HepG2 (cell line): ENCODE data around the gene BRD2. TPM values are rescaled to one million over a fixed set of nuclear protein-coding genes. Genes with fewer than 3 reads are reported as not detected.

Source experiments
- CENPT ChIP-seq: sonication (generic); formaldehyde crosslinking; IDR thresholded peaks from 2 replicates; pipeline ENCODE4 v1.8.0; 2022; ENCODE audit warnings: low read depth, mild to moderate bottlenecking, moderate library complexity, missing genetic modification reagents
- FIP1L1 ChIP-seq: fragments of 200-400 bp; formaldehyde crosslinking; IDR thresholded peaks from 2 replicates; pipeline ENCODE4 v1.6.1; 2018; ENCODE audit warnings: low read depth, mild to moderate bottlenecking, low read length, moderate library complexity, borderline replicate concordance; ENCODE audit not compliant: insufficient read depth
- GATAD2A ChIP-seq: IDR thresholded peaks from 2 replicates; pipeline ENCODE4 v1.6.1; 2016
- MTF2 ChIP-seq: sonication (generic); formaldehyde crosslinking; IDR thresholded peaks from 2 replicates; pipeline ENCODE4 v1.5.0; 2020; ENCODE audit warnings: missing genetic modification reagents, borderline replicate concordance
- NAIF1 ChIP-seq: sonication (generic); formaldehyde crosslinking; IDR thresholded peaks from 2 replicates; pipeline ENCODE4 v1.5.0; 2020; ENCODE audit warnings: mild to moderate bottlenecking, missing genetic modification reagents, borderline replicate concordance
- NCOA2 ChIP-seq: sonication (generic); formaldehyde crosslinking; IDR thresholded peaks from 2 replicates; pipeline ENCODE4 v1.8.0; 2022; ENCODE audit warnings: inconsistent platforms
- RFX3 ChIP-seq: IDR thresholded peaks from 2 replicates; pipeline ENCODE4 v1.6.1; 2016; ENCODE audit warnings: missing biosample characterization, missing genetic modification reagents
- SKI ChIP-seq: fragments of 450-650 bp; IDR thresholded peaks from one replicate; pipeline ENCODE4 v1.6.1; 2018; ENCODE audit warnings: mild to moderate bottlenecking; ENCODE audit not compliant: partially characterized antibody
- THRA ChIP-seq: sonication (generic); formaldehyde crosslinking; IDR thresholded peaks from 2 replicates; pipeline ENCODE4 v1.4.0; 2020; ENCODE audit warnings: missing genetic modification reagents, borderline replicate concordance
- TOE1 ChIP-seq: sonication (generic); formaldehyde crosslinking; IDR thresholded peaks from 2 replicates; pipeline ENCODE4 v1.4.0; 2020; ENCODE audit warnings: mild to moderate bottlenecking, missing genetic modification reagents
- ZBTB1 ChIP-seq: sonication (generic); formaldehyde crosslinking; IDR thresholded peaks from 2 replicates; pipeline ENCODE4 v1.4.0; 2020; ENCODE audit warnings: missing genetic modification reagents, borderline replicate concordance
- ZBTB20 ChIP-seq: sonication (generic); formaldehyde crosslinking; IDR thresholded peaks from 2 replicates; pipeline ENCODE4 v1.8.1; 2023; ENCODE audit warnings: missing genetic modification reagents, low read depth, mild to moderate bottlenecking, borderline replicate concordance
- ZFP36L1 ChIP-seq: sonication (generic); formaldehyde crosslinking; IDR thresholded peaks from 2 replicates; pipeline ENCODE4 v1.8.0; 2022; ENCODE audit warnings: mild to moderate bottlenecking, missing genetic modification reagents, moderate library complexity
- ZKSCAN5 ChIP-seq: sonication (generic); formaldehyde crosslinking; IDR thresholded peaks from 2 replicates; pipeline ENCODE4 v1.5.1; 2020; ENCODE audit warnings: mild to moderate bottlenecking, missing genetic modification reagents
- ZMAT3 ChIP-seq: sonication (generic); formaldehyde crosslinking; conservative IDR thresholded peaks from 2 replicates; pipeline ENCODE4 v1.7.0; 2021; ENCODE audit warnings: missing genetic modification reagents
- ZNF256 ChIP-seq: sonication (generic); formaldehyde crosslinking; conservative IDR thresholded peaks from 2 replicates; pipeline ENCODE4 v1.4.0; 2020; ENCODE audit warnings: missing genetic modification reagents
- ZNF382 ChIP-seq: sonication (generic); formaldehyde crosslinking; IDR thresholded peaks from 2 replicates; pipeline ENCODE4 v1.5.0; 2020; ENCODE audit warnings: missing genetic modification reagents, mild to moderate bottlenecking, borderline replicate concordance
- ZNF558 ChIP-seq: sonication (generic); formaldehyde crosslinking; IDR thresholded peaks from 2 replicates; pipeline ENCODE4 v1.9.0; 2022; ENCODE audit warnings: mild to moderate bottlenecking, missing genetic modification reagents, borderline replicate concordance
- ZNF841 ChIP-seq: sonication (generic); formaldehyde crosslinking; IDR thresholded peaks from 2 replicates; pipeline ENCODE4 v1.8.1; 2023; ENCODE audit warnings: missing genetic modification reagents, borderline replicate concordance
- polyA plus RNA-seq, 8 experiments: library from polyadenylated mRNA; depleted of rRNA in 3 of 8; stranded (reverse) in 7 of 8; unstranded in 1 of 8; fragments of >200 nt; fragmentation: Illumina TruSeq in 4 of 8; extraction: Trizol in 4 of 8; gene quantifications; 2 replicates each; pipeline versions ENCODE4 v1.2.1 to v1.2.3, GENCODE V29; 2011 to 2016; ENCODE audit warnings: low read depth in 4 of 8, missing spikeins in 1 of 8, mixed read lengths in 1 of 8; ENCODE audit not compliant: insufficient read depth in 1 of 8
- total RNA-seq, 5 experiments: library from RNA; depleted of rRNA; stranded (reverse); fragments of >200 nt; fragmentation: Illumina TruSeq; extraction: Trizol; gene quantifications; 2 replicates each; pipeline ENCODE4 v1.2.3, GENCODE V29; 2016; ENCODE audit warnings: low read depth in 1 of 5
- TF ChIP-seq, protein P1 (sequence below): sonication (generic); formaldehyde crosslinking; IDR thresholded peaks from 2 replicates; pipeline ENCODE4 v1.4.0; 2020; ENCODE audit warnings: mild to moderate bottlenecking, missing genetic modification reagents
- TF ChIP-seq, protein P2 (sequence below): sonication (generic); formaldehyde crosslinking; IDR thresholded peaks from 2 replicates; pipeline ENCODE4 v1.4.0; 2020; ENCODE audit warnings: missing genetic modification reagents
- TF ChIP-seq, protein P3 (sequence below): sonication (generic); formaldehyde crosslinking; IDR thresholded peaks from 2 replicates; pipeline ENCODE4 v1.8.0; 2022; ENCODE audit warnings: missing genetic modification reagents, mild to moderate bottlenecking, borderline replicate concordance

The BRD2 gene
- total and polyA plus RNA-seq, 2 of the 13 experiments (the other 11 are each of a cell fraction or from before 2014, with no cell fraction given), result 143 to 202 TPM

GRCh38 chr6:32968093-32968866 lies at the start of gene BRD2 (continued):
- TF ChIP-seq ZNF558 (CRISPR knock-in tag) (peak; percentile 89; the same call in 1 of the 2 replicates), NAIF1 (CRISPR knock-in tag) (peak; percentile 95), CENPT (CRISPR knock-in tag) (peak; percentile 81; the same call in 1 of the 2 replicates), TOE1 (CRISPR knock-in tag) (no peak), MTF2 (CRISPR knock-in tag) (no peak), THRA (peak; percentile 44; the same call in 1 of the 2 replicates), GATAD2A (peak; percentile 24; the same call in 1 of the 2 replicates), NCOA2 (CRISPR knock-in tag) (0 out of 2 replicates have a peak, but pooled peaks have one; percentile 48), SKI (peak; percentile 61), ZBTB1 (CRISPR knock-in tag) (peak; percentile 91; the same call in 1 of the 2 replicates), ZNF256 (CRISPR knock-in tag) (peak; percentile 94; the same call in 1 of the 2 replicates), ZNF382 (CRISPR knock-in tag) (no peak), ZFP36L1 (peak; percentile 97), ZKSCAN5 (CRISPR knock-in tag) (no peak), FIP1L1 (0 out of 2 replicates have a peak, but pooled peaks have one; percentile 66), ZMAT3 (peak; percentile 76), ZNF841 (CRISPR knock-in tag) (0 out of 2 replicates have a peak, but pooled peaks have one; percentile 44), RFX3 (no peak), ZBTB20 (peak; percentile 82)
- TF ChIP-seq, protein P1, sequence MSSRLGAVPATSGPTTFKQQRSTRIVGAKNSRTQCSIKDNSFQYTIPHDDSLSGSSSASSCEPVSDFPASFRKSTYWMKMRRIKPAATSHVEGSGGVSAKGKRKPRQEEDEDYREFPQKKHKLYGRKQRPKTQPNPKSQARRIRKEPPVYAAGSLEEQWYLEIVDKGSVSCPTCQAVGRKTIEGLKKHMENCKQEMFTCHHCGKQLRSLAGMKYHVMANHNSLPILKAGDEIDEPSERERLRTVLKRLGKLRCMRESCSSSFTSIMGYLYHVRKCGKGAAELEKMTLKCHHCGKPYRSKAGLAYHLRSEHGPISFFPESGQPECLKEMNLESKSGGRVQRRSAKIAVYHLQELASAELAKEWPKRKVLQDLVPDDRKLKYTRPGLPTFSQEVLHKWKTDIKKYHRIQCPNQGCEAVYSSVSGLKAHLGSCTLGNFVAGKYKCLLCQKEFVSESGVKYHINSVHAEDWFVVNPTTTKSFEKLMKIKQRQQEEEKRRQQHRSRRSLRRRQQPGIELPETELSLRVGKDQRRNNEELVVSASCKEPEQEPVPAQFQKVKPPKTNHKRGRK (CRISPR knock-in tag), result 0 out of 2 replicates have a peak, but pooled peaks have one; percentile 34
- TF ChIP-seq, protein P2, sequence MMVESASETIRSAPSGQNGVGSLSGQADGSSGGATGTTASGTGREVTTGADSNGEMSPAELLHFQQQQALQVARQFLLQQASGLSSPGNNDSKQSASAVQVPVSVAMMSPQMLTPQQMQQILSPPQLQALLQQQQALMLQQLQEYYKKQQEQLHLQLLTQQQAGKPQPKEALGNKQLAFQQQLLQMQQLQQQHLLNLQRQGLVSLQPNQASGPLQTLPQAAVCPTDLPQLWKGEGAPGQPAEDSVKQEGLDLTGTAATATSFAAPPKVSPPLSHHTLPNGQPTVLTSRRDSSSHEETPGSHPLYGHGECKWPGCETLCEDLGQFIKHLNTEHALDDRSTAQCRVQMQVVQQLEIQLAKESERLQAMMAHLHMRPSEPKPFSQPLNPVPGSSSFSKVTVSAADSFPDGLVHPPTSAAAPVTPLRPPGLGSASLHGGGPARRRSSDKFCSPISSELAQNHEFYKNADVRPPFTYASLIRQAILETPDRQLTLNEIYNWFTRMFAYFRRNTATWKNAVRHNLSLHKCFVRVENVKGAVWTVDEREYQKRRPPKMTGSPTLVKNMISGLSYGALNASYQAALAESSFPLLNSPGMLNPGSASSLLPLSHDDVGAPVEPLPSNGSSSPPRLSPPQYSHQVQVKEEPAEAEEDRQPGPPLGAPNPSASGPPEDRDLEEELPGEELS (CRISPR knock-in tag), result peak; percentile 58
- TF ChIP-seq, protein P3, sequence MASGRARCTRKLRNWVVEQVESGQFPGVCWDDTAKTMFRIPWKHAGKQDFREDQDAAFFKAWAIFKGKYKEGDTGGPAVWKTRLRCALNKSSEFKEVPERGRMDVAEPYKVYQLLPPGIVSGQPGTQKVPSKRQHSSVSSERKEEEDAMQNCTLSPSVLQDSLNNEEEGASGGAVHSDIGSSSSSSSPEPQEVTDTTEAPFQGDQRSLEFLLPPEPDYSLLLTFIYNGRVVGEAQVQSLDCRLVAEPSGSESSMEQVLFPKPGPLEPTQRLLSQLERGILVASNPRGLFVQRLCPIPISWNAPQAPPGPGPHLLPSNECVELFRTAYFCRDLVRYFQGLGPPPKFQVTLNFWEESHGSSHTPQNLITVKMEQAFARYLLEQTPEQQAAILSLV, result peak; percentile 98
